DMS153 (cell line): ENCODE measurements around the gene SLC25A51.
"Not testable (repeated sequence)": the region's sequence is repeated elsewhere in the genome, so short reads cannot be mapped to it uniquely, and the experiment has no call there.

ENCODE experiments used
- DNase-seq: peaks from one replicate; lab custom pipeline; 2025; lab: John Stamatoyannopoulos, UW

Gene SLC25A51

GRCh38 chr9:37902796-37903646, 906 bp downstream of the SLC25A51 start:
- DNase-seq, result no peak

DNA sequence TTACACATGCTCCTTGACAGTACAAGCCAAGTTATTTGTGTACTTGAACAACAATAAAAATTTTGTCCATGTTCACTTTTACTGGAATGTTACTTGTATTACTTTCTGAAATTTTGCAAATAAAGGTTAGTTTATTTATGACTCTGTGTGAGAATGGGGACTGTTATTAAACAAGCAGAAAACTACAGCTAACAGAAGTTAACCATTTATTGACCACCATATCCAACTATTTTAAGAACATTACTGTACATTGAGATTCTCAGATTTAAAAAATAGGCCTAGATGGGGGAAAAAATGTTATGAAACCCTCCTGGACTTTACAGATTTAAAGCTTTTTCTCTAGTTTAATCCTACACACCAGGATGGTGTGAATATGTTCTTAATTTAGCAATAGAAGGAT, 1.8 kb downstream of the SLC25A51 start:
- DNase-seq, result no peak

GRCh38 chr9:37899041-37899440, 4.9 kb downstream of the SLC25A51 start:
- DNase-seq, result no peak

GRCh38 chr9:37897665-37898064, 6.3 kb downstream of the SLC25A51 start:
- DNase-seq, result no peak

- DNase-seq, result no peak
Observed at GRCh38 chr9:37892063-37892462, 11.9 kb downstream of the SLC25A51 start.

- not testable (repeated sequence) for DNase-seq
Observed at GRCh38 chr9:37891042-37891441, 12.9 kb downstream of the SLC25A51 start.

GRCh38 chr9:37889536-37889935, 14.4 kb downstream of the SLC25A51 start:
- DNase-seq, result no peak

DNA sequence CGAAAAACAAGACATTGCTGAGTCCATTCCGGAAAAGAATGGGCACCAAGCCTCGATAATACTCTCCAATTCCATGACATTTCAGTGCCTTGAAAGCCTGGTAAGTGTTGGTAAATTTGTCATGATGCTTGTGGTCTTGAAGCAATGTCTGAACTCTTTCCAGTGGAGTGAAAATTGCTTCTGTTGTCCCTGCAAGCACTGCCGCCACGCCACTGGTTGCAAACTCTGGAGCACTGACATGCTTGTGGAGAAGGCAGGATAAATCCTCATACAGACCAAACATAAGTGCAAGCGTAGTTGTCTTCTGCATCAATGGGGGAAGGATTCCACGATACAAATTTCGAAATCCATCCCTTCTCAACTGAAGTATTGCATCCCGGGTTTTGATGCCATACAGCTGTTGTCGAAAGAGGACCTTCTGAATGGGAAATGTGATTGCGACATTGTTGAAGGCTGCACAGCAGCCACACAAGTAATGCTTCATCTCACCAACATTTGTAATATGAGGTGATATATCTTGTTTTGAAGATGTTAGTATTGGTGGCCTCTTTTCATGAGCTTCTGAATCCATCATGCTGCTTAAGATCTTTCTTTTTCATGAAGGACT, 15.8 kb downstream of the SLC25A51 start:
- DNase-seq, result not testable (repeated sequence)

- no peak for DNase-seq
Observed at GRCh38 chr9:37880916-37881479, 22.9 kb downstream of the SLC25A51 start.

- no peak for DNase-seq
Observed at GRCh38 chr9:37876376-37876775, 27.6 kb downstream of the SLC25A51 start.

GRCh38 chr9:37873955-37874354, 30.0 kb downstream of the SLC25A51 start:
- DNase-seq, result no peak

- DNase-seq, result no peak
Observed at GRCh38 chr9:37870799-37871176, 33.1 kb downstream of the SLC25A51 start.

DNA sequence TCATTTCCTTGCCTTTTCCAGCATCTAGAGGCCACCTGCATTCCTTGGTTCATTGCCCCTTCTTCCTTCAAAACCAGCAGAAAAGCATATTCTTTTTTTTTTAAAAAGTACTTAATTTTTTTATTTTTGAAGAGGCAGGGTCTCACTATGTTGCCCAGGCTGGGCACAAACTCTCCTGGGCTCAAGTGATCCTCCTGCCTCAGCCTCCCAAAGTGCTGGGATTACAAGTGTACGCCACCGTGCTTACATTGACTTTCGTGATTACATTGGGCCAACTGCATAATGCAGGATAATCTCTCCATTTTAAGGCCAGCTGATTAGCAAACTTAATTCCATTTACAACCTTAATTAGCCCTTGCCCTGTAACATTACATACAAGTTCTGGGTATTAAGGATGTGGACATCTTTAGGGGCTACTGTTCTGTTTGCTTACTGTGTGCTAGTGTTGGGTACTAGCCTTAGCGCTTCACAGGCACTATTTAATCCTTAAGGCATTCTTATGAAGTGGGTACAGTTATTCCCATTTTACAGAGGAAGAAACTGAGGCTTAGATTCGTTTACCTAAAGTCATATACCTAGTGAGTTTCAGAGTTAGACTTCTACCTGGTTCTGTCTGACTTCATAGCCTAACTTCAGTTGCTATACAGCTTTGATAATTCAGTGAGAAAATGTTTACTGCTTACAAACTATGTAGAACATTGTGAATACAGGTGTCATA, 33.7 kb downstream of the SLC25A51 start:
- no peak for DNase-seq

GRCh38 chr9:37862530-37862929, 41.4 kb downstream of the SLC25A51 start:
- DNase-seq, result no peak

DNA sequence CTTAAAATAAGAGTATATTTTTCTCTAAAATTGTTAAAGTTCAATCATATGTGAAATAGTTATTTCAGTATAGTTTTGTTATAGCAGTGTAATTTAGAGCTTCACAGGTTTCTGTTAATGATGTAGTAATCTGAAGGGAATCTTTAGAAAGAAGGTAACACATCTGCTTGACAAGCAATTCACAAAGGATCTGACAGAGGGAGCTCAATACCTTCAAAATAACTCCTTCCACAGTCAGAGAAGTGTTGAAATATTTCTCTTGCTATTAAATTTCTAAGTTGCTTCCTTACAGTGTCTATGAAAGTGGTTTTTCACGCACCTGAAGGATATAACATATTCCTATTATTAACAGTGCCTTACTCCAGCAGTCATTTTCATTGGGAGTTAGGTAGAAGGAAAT, 44.9 kb downstream of the SLC25A51 start:
- DNase-seq, result no peak

GRCh38 chr9:37856551-37856950, 47.4 kb downstream of the SLC25A51 start:
- no peak for DNase-seq

DNA sequence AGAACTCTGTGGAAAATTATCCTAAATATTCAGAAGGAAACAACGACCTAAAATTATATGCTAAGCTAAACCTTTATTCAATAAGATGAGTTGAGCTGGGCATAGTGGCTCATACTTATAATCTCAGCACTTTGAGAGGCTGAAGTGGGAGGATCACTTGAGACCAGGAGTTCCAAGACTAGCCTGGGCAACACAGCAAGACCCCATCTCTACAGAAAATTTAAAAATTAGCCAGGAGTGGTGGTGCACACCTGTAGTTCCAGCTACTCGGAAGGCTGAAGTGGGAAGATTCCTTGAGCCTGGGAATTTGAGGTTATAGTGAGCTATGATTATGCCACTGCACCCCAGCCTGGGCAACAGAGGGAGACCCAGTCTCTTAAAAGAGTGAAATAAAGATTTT, 51.7 kb downstream of the SLC25A51 start:
- DNase-seq, result no peak

- no peak for DNase-seq
Observed at GRCh38 chr9:37840560-37841194, 63.2 kb downstream of the SLC25A51 start.

GRCh38 chr9:37839496-37840461, 64.1 kb downstream of the SLC25A51 start:
- no peak for DNase-seq
